K562 (cell line): Measurements from ENCODE around the gene ERF. TPM values are rescaled to one million over a fixed set of nuclear protein-coding genes. Genes with fewer than 3 reads are reported as not detected.
A peak's percentile ranks its signal among the peaks of the same experiment; 100 is the strongest.

Experiments
- ATAC-seq: fragments of 200-7000 bp; cut with Tn5 transposase; 3 replicates; pipeline ENCODE4 v1.9.1; 2020; ENCODE audit warnings: moderate library complexity
- BruUV-seq: library from RNA; stranded (reverse); fragments of 400-500 nt; replicated peaks from 2 replicates; lab custom pipeline; 2021; lab: Mats Ljungman, UMichigan
- CTCF ChIA-PET: fragments of 300-600 bp; formaldehyde crosslinking; extraction: SDS; loops from one replicate; lab custom pipeline; 2021; ENCODE audit warnings: low intra/inter-chr PET ratio; lab: Yijun Ruan, JAX
- POLR2A ChIA-PET: fragments of 300-600, 350-650 bp; sonication (Branson Sonifier 250); formaldehyde crosslinking; extraction: SDS; loops from one replicate; lab custom pipeline; 2021; ENCODE audit warnings: antibody characterized with exemption, inconsistent platforms; lab: Yijun Ruan, JAX
- DNase-seq, 4 experiments: peaks; one replicate each; pipeline versions ENCODE4 v3.0.0 to v3.0.0-alpha.2; 2011 to 2018; ENCODE audit warnings: low spot score in 3 of 4, mixed read lengths in 3 of 4; ENCODE audit errors: extremely low read depth in 1 of 4
- FAIRE-seq: peaks from 2 replicates; lab custom pipeline; 2011; peaks lifted over from hg19 to GRCh38; lab: Jason Lieb, UNC
- H2AFZ ChIP-seq: 2 replicates; pipeline ENCODE4 v1.6.0; 2011; ENCODE audit warnings: low read depth, low read length, control low read depth, inconsistent platforms
- H3K27ac ChIP-seq: fragments of 200-600 bp; 3 replicates; pipeline ENCODE4 v1.8.0; 2011; ENCODE audit warnings: low read depth, mild to moderate bottlenecking, control low read depth, inconsistent platforms, low read length, moderate library complexity, mixed read lengths; ENCODE audit errors: extremely low read depth
- H3K27me3 ChIP-seq, 2 experiments: fragments of 300-600 bp in 1 of 2; 2 replicates in 1 of 2; 3 replicates in 1 of 2; pipeline versions ENCODE4 v1.6.0 to v1.8.0; 2011; ENCODE audit warnings: inconsistent platforms in 2 of 2, low read length in 2 of 2, mild to moderate bottlenecking in 1 of 2, mixed read lengths in 1 of 2, moderate library complexity in 1 of 2; ENCODE audit not compliant: control insufficient read depth in 2 of 2, insufficient read depth in 2 of 2
- H3K36me3 ChIP-seq: fragments of 300-600 bp; 3 replicates; pipeline ENCODE4 v1.8.0; 2011; ENCODE audit warnings: mild to moderate bottlenecking, low read length, inconsistent platforms; ENCODE audit not compliant: control insufficient read depth, insufficient read depth
- H3K4me1 ChIP-seq, 2 experiments: fragments of 200-600 bp in 1 of 2; replicated peaks in 1 of 2; 2 replicates in 1 of 2; 3 replicates in 1 of 2; pipeline versions ENCODE4 v1.5.1 to v1.8.0; 2011; ENCODE audit warnings: inconsistent platforms in 2 of 2, low read length in 2 of 2, mild to moderate bottlenecking in 1 of 2, mixed read lengths in 1 of 2, moderate library complexity in 1 of 2; ENCODE audit not compliant: control insufficient read depth in 2 of 2, insufficient read depth in 2 of 2
- H3K4me2 ChIP-seq: 2 replicates; pipeline ENCODE4 v1.6.1; 2011; ENCODE audit warnings: low read length, control low read depth, inconsistent platforms, mixed read lengths; ENCODE audit not compliant: insufficient read depth
- H3K4me3 ChIP-seq: fragments of 200-600 bp; sonication (generic), shearing (Covaris generic); 2 replicates; pipeline ENCODE4 v1.5.1; 2016; ENCODE audit warnings: control low read depth, inconsistent platforms
- H3K79me2 ChIP-seq: fragments of 200-600 bp; 3 replicates; pipeline ENCODE4 v1.8.0; 2011; ENCODE audit warnings: low read length, inconsistent platforms; ENCODE audit not compliant: control insufficient read depth, insufficient read depth
- H3K9ac ChIP-seq, 2 experiments: 2 replicates each; pipeline versions ENCODE4 v1.6.0 to v1.6.1; 2011; ENCODE audit warnings: low read depth in 2 of 2, low read length in 2 of 2, control low read depth in 1 of 2, inconsistent platforms in 1 of 2, mild to moderate bottlenecking in 1 of 2, mixed read lengths in 1 of 2; ENCODE audit not compliant: insufficient read depth in 1 of 2
- H3K9me1 ChIP-seq: one replicate; pipeline ENCODE4 v1.6.0; 2011; ENCODE audit warnings: inconsistent platforms, mild to moderate bottlenecking, low read length, moderate library complexity; ENCODE audit not compliant: control insufficient read depth, insufficient read depth
- H3K9me3 ChIP-seq: replicated peaks from 2 replicates; pipeline ENCODE4 v1.5.1; 2011; ENCODE audit warnings: low read depth, low read length, inconsistent platforms; ENCODE audit not compliant: control insufficient read depth, insufficient read depth
- H4K20me1 ChIP-seq: replicated peaks from 2 replicates; pipeline ENCODE4 v1.6.1; 2011; ENCODE audit warnings: low read length, inconsistent platforms, mixed read lengths; ENCODE audit not compliant: control insufficient read depth, insufficient read depth
- ARID1B ChIP-seq: fragments of 450-650 bp; IDR thresholded peaks from 2 replicates; pipeline ENCODE4 v1.6.1; 2016; ENCODE audit warnings: antibody characterized with exemption, mild to moderate bottlenecking, inconsistent platforms
- FOXJ2 ChIP-seq: fragments of 200-800 bp; sonication (Bioruptor generic); IDR thresholded peaks from 2 replicates; pipeline ENCODE4 v1.6.1; 2016; ENCODE audit warnings: missing genetic modification characterization, missing compliant biosample characterization
- L3MBTL2 ChIP-seq: fragments of 450-650 bp; IDR thresholded peaks from 2 replicates; pipeline ENCODE4 v1.6.1; 2016; ENCODE audit warnings: mild to moderate bottlenecking, moderate library complexity
- NCOA2 ChIP-seq, 2 experiments: fragments of 450-650 bp; IDR thresholded peaks; 2 replicates each; pipeline ENCODE4 v1.6.1; 2018; ENCODE audit warnings: mild to moderate bottlenecking in 2 of 2, moderate library complexity in 1 of 2; ENCODE audit not compliant: partially characterized antibody in 2 of 2
- POLR2G ChIP-seq: fragments of 200-400 bp; formaldehyde crosslinking; IDR thresholded peaks from 2 replicates; pipeline ENCODE4 v1.6.1; 2017; ENCODE audit warnings: low read depth, mild to moderate bottlenecking, antibody characterized with exemption, low read length, moderate library complexity
- PTBP1 ChIP-seq: fragments of 200-400 bp; formaldehyde crosslinking; IDR thresholded peaks from 2 replicates; pipeline ENCODE4 v1.6.1; 2017; ENCODE audit warnings: low read depth, low read length
- ZNF263 ChIP-seq: sonication (generic); formaldehyde crosslinking; IDR thresholded peaks from 2 replicates; pipeline ENCODE4 v1.8.0; 2022; ENCODE audit warnings: mild to moderate bottlenecking, missing genetic modification reagents, borderline replicate concordance
- ZNF695 ChIP-seq: fragments of 450-650 bp; formaldehyde crosslinking; IDR thresholded peaks from 2 replicates; pipeline ENCODE4 v1.4.0; 2020; ENCODE audit warnings: mild to moderate bottlenecking, moderate library complexity
- WGBS: fragments of 100-300 bp; shearing (Covaris generic); methylation state at CpG from one replicate; pipeline ENCODE4 v1.1.6; 2016; ENCODE audit warnings: low coverage, mixed read lengths; ENCODE audit not compliant: insufficient coverage; ENCODE audit errors: missing lambda C conversion rate; 5-methylcytosine and 5-hydroxymethylcytosine counted together
- in situ Hi-C: fragments of 300-500 bp; cut with MboI; formaldehyde crosslinking; loops from 4 replicates; pipeline ENCODE4 v1.15.0; 2018; ENCODE audit warnings: inconsistent platforms, mixed read lengths
- intact Hi-C: fragments of 100-400 bp; cut with micrococcal nuclease; formaldehyde crosslinking; loops from 2 replicates; pipeline ENCODE4 v1.14.2; 2022
- polyA plus RNA-seq, 8 experiments: library from polyadenylated mRNA; depleted of rRNA in 4 of 8; stranded (reverse) in 5 of 8; unstranded in 3 of 8; fragments of >200 nt; fragmentation: Nextera tagmentation in 2 of 8; fragmentation: Illumina TruSeq in 1 of 8; extraction: Ambion mirVana in 2 of 8; extraction: Trizol in 1 of 8; gene quantifications; 2 replicates each; pipeline versions ENCODE4 v1.2.1 to v1.2.3, GENCODE V29; 2011 to 2014; ENCODE audit warnings: inconsistent platforms in 1 of 8, missing spikeins in 1 of 8
- total RNA-seq, 7 experiments: library from RNA; depleted of rRNA in 6 of 7; stranded (reverse); fragments of >200 nt in 6 of 7; fragmentation: Illumina TruSeq in 2 of 7; extraction: Trizol in 2 of 7; gene quantifications; 2 replicates each; pipeline versions ENCODE4 v1.2.1 to v1.2.3, GENCODE V29; 2011 to 2021; ENCODE audit warnings: low replicate concordance in 1 of 7
- TF ChIP-seq, protein P1 (sequence below): fragments of 250-450 bp; sonication (Bioruptor Pico); IDR thresholded peaks from 2 replicates; pipeline ENCODE4 v1.4.0; 2020
- TF ChIP-seq, protein P2 (sequence below): fragments of 250-450 bp; sonication (Bioruptor Pico); IDR thresholded peaks from 2 replicates; pipeline ENCODE4 v1.5.0; 2021; ENCODE audit warnings: mild to moderate bottlenecking, moderate library complexity

Gene ERF
- total and polyA plus RNA-seq, 9 of the 15 experiments (the other 6 are each of a cell fraction or from before 2014, with no cell fraction given) = 0.03 to 75.4 (median 27.0) TPM

DNA sequence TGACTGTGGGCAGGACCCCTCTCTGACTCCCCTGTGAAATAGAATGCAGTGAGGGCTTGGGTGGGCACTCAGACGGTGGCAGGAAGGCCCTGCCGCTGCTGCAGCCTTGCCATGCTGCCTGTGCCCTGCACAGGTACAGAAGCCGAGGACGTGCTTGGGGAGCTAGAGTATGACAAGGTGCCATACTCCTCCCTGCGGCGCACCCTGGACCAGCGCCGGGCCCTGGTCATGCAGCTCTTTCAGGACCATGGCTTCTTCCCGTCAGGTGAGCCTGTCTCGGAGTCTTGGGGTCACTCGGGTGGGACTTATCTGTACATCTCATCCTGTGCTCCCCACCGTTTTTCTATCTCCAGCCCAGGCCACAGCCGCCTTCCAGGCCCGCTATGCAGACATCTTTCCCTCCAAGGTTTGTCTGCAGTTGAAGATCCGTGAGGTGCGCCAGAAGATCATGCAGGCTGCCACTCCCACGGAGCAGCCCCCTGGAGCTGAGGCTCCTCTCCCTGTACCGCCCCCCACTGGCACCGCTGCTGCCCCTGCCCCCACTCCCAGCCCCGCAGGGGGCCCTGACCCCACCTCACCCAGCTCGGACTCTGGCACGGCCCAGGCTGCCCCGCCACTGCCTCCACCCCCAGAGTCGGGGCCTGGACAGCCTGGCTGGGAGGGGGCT is 39.7 kb upstream of the ERF start:
- no peak for ATAC-seq
- Histone ChIP-seq H3K79me2 (no peaks in the 10 kb centered on the region), H3K27me3 (no peaks in the 10 kb centered on the region), H3K4me3 (no peak overlapping the region), H3K9ac (peak overlapping the region in 1 of 2 experiments; percentile 36; a peak in 1 of 4 replicates), H3K4me2 (no peak overlapping the region), H3K36me3 (peaks cover 81% of the 10 kb centered on the region; the same call in 2 of the 3 replicates), H3K9me3 (no peaks in the 10 kb centered on the region), H2AFZ (no peak overlapping the region), H3K4me1 (peaks cover 0 to 61% of the 10 kb centered on the region in 2 experiments; a peak in 3 of 5 replicates), H4K20me1 (peaks cover 7% of the 10 kb centered on the region; the same call in 1 of the 2 replicates), H3K27ac (no peak overlapping the region), H3K9me1 (no peaks in the 10 kb centered on the region)
- 74% methylated on average over 16 of the region's 24 CpGs for WGBS
- ChIA-PET CTCF (interaction anchor here (2.3 kb wide), 1 partner anchor 186 kb away, joined by 9 read pairs; no protein-coding TSS in a partner anchor), POLR2A (interaction anchor here (0.7 to 1.4 kb wide), 2 partner anchors 85 to 151 kb away, joined by 3 to 4 read pairs; no protein-coding TSS in a partner anchor)
- intact Hi-C loops (loop anchor here (5.0 kb wide), 1 partner anchor 52 kb away; the partner anchor contains the start of gene GSK3A), in situ Hi-C loops (no loop called here)
- no TSS peak for BruUV-seq
- FAIRE-seq = no peak
- DNase-seq = no peak
- TF ChIP-seq ARID1B = no peak
- TF ChIP-seq ZNF695 (CRISPR knock-in tag) = no peak
- TF ChIP-seq POLR2G = 0 out of 2 replicates have a peak, but pooled peaks have one; percentile 38
- TF ChIP-seq PTBP1 = no peak
- TF ChIP-seq, protein P1, sequence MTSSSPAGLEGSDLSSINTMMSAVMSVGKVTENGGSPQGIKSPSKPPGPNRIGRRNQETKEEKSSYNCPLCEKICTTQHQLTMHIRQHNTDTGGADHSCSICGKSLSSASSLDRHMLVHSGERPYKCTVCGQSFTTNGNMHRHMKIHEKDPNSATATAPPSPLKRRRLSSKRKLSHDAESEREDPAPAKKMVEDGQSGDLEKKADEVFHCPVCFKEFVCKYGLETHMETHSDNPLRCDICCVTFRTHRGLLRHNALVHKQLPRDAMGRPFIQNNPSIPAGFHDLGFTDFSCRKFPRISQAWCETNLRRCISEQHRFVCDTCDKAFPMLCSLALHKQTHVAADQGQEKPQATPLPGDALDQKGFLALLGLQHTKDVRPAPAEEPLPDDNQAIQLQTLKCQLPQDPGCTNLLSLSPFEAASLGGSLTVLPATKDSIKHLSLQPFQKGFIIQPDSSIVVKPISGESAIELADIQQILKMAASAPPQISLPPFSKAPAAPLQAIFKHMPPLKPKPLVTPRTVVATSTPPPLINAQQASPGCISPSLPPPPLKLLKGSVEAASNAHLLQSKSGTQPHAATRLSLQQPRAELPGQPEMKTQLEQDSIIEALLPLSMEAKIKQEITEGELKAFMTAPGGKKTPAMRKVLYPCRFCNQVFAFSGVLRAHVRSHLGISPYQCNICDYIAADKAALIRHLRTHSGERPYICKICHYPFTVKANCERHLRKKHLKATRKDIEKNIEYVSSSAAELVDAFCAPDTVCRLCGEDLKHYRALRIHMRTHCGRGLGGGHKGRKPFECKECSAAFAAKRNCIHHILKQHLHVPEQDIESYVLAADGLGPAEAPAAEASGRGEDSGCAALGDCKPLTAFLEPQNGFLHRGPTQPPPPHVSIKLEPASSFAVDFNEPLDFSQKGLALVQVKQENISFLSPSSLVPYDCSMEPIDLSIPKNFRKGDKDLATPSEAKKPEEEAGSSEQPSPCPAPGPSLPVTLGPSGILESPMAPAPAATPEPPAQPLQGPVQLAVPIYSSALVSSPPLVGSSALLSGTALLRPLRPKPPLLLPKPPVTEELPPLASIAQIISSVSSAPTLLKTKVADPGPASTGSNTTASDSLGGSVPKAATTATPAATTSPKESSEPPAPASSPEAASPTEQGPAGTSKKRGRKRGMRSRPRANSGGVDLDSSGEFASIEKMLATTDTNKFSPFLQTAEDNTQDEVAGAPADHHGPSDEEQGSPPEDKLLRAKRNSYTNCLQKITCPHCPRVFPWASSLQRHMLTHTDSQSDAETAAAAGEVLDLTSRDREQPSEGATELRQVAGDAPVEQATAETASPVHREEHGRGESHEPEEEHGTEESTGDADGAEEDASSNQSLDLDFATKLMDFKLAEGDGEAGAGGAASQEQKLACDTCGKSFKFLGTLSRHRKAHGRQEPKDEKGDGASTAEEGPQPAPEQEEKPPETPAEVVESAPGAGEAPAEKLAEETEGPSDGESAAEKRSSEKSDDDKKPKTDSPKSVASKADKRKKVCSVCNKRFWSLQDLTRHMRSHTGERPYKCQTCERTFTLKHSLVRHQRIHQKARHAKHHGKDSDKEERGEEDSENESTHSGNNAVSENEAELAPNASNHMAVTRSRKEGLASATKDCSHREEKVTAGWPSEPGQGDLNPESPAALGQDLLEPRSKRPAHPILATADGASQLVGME (CRISPR knock-in tag) = no peak
- no peak for TF ChIP-seq ZNF263 (CRISPR knock-in tag)
- TF ChIP-seq L3MBTL2 = no peak
- TF ChIP-seq, protein P2, sequence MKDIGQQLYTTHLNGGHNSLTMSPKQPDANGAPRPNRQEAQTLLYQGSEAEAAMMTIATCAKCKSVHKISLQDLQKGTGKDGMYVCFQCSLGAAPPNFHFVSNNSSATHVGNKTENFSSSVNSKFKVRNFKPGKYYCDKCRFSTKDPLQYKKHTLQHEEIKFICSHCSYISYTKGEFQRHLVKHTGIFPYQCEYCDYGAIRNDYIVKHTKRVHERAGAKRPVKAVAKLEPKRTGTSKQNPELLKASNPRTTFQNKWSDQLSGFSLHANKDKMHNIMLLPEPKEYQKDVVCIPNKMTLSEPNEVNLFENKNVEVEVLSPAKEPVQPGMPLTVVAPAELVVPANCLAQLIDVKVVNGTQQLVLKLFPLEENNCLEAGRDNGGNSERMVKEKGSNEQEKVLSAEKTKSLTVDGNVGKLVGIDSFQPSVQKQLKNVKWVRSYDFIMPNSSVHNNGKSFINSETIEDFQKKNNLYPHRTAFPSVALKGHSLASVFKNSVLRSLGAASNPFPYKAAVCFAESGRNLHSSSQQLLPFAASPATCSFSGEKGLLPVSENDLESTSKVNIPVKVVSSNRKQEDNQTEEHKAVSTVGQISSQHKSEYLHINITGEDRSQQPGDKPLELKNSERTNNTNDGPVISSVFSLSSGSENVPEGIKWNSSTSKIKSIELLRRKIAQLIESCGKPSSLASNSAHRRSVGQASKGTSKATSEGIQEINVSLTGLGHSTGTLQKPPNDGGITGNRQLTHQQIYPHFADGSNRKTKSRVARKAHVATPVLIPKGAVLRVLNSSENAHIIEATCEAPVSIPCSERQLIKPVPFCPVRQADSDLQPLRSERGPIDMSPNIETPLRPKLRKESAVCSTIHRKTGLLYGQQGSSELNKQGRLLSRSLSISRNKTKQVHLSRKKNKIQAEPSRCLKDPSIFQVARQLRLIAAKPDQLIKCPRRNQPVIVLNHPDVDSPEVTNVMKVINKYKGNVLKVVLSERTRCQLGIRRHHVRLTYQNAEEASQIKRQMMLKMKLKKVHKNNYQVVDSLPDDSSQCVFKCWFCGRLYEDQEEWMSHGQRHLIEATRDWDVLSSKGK = no peak
- TF ChIP-seq NCOA2 (IDR thresholded peaks at IDR 0.05; ENCODE audit: partially characterized antibody in 2 of 2) = no peak
- no peak for TF ChIP-seq FOXJ2
